HL-60 (cell line): ENCODE data around the gene FAM114A2.
A peak's percentile ranks its signal among the peaks of the same experiment; 100 is the strongest.

Source experiments
- DNase-seq, 2 experiments: peaks; one replicate each; pipeline ENCODE4 v3.0.0-alpha.2; 2010 to 2020; ENCODE audit warnings: low read depth in 1 of 2, low spot score in 1 of 2
- H3K27ac ChIP-seq: fragments of 250-450 bp; sonication (Bioruptor Pico); replicated peaks from 2 replicates; pipeline ENCODE4 v1.5.1; 2020; ENCODE audit warnings: mild to moderate bottlenecking, moderate library complexity
- H3K27me3 ChIP-seq: fragments of 250-450 bp; sonication (Bioruptor Pico); 2 replicates; pipeline ENCODE4 v1.5.1; 2021; ENCODE audit warnings: mild to moderate bottlenecking, moderate library complexity; ENCODE audit not compliant: insufficient read depth, poor library complexity, severe bottlenecking
- H3K4me3 ChIP-seq: replicated peaks from 2 replicates; pipeline ENCODE4 v1.5.1; 2011; ENCODE audit warnings: mild to moderate bottlenecking, control low read depth, low read length; ENCODE audit not compliant: insufficient read depth
- CTCF ChIP-seq: IDR thresholded peaks from one replicate; pipeline ENCODE4 v1.5.1; 2011; ENCODE audit warnings: low read length, control low read depth, inconsistent platforms; ENCODE audit not compliant: insufficient read depth
- GABPA ChIP-seq: IDR thresholded peaks from 2 replicates; pipeline ENCODE4 v1.6.1; 2012; ENCODE audit warnings: low read depth
- POLR2AphosphoS5 ChIP-seq: IDR thresholded peaks from 2 replicates; pipeline ENCODE4 v1.6.1; 2012; ENCODE audit warnings: low read depth
- REST ChIP-seq: IDR thresholded peaks from 2 replicates; pipeline ENCODE4 v1.6.1; 2012; ENCODE audit warnings: low read depth; ENCODE audit not compliant: insufficient replicate concordance
- SPI1 ChIP-seq: IDR thresholded peaks from 2 replicates; pipeline ENCODE4 v1.6.1; 2012; ENCODE audit warnings: low read depth, mild to moderate bottlenecking, borderline replicate concordance

The FAM114A2 gene

GRCh38 chr5:154038261-154038706 lies 426 bp downstream of the FAM114A2 start:
- TF ChIP-seq SPI1 (peak; percentile 56; the same call in 1 of the 2 replicates), POLR2AphosphoS5 (no peak)
- H3K27ac ChIP-seq, result peak overlapping the region; percentile 87
- no peaks in the 10 kb centered on the region for H3K27me3 ChIP-seq
- peak; percentile 12 to 49 for DNase-seq
- peak overlapping the region; percentile 75 for H3K4me3 ChIP-seq

GRCh38 chr5:154034944-154035343 lies 3.8 kb downstream of the FAM114A2 start:
- DNase-seq, result no peak
- Histone ChIP-seq H3K27ac (no peak overlapping the region), H3K4me3 (no peak overlapping the region), H3K27me3 (no peaks in the 10 kb centered on the region)
- TF ChIP-seq CTCF (no peak), GABPA (no peak), REST (no peak), POLR2AphosphoS5 (no peak), SPI1 (no peak)

DNA sequence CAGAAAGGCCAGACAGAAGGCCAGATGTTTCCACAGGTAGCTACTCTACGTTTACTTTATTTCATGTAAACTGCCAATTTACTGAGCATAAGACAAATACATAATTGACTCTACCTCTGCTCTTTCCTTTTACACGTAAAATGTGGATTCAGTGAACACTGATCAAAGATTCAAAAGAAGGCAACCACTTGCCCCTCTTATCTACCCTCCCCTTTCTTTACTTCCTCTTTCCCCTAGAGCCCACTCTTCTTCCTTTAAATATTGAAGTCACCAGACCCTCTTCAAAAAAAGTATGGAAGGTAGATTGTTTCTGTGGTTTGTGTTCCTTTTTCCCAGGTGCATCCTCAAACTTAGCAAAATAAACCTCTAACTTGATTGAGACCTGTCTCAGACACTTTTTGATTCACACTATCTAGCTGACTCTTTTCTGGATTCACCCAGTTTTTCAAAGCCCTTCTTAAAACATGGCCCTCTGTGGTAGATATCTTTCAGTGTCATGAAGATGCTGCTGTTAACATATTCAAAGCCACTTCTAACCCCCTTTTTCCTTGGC lies 6.7 kb downstream of the FAM114A2 start:
- Histone ChIP-seq H3K27me3 (no peaks in the 10 kb centered on the region), H3K27ac (no peak overlapping the region), H3K4me3 (no peak overlapping the region)
- TF ChIP-seq CTCF (no peak), REST (no peak)
- DNase-seq, result no peak

DNA sequence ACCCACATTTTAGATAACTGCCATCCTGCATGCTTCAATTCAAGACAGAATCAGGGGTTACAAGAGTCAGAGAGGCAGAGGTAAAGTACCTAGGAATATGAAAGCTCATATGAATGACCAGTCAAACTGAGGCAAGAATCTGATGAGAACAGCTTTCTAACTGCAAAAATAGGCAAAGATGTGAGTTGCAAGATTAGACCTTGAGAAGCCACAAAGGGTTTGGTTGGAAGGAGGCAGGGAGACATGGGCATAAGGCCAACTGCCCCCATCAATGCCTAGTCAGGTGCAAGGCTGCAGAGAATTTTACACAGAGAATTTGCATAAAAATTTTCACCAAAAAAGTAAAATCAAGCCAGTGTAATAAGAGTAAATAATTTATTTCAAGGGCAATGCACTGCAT lies 12.8 kb downstream of the FAM114A2 start:
- H3K27ac ChIP-seq, result no peak overlapping the region
- H3K4me3 ChIP-seq, result no peak overlapping the region
- H3K27me3 ChIP-seq, result no peaks in the 10 kb centered on the region
- TF ChIP-seq CTCF (no peak), SPI1 (no peak), REST (no peak)
- no peak for DNase-seq
